Type B pancreatic cell (in vitro differentiated cells): ENCODE measurements around the gene TMEM35B. TPM values are rescaled to one million over a fixed set of nuclear protein-coding genes. Genes with fewer than 3 reads are reported as not detected.

Source experiments
- DNase-seq: peaks from one replicate; pipeline ENCODE4 v3.0.0; 2021; ENCODE audit warnings: mixed read lengths; ENCODE audit not compliant: unreplicated experiment; ENCODE audit errors: extremely low spot score
- H3K27ac Mint-ChIP-seq: 2 replicates; pipeline ENCODE4 v1.8.0; 2021; ENCODE audit warnings: mild to moderate bottlenecking, mixed read lengths
- H3K27me3 Mint-ChIP-seq: 2 replicates; pipeline ENCODE4 v1.8.0; 2021; ENCODE audit warnings: mixed read lengths
- H3K36me3 Mint-ChIP-seq: 2 replicates; pipeline ENCODE4 v1.8.0; 2021; ENCODE audit warnings: mixed read lengths
- H3K4me1 Mint-ChIP-seq: one replicate; pipeline ENCODE4 v1.8.0; 2021; ENCODE audit warnings: mixed read lengths; ENCODE audit not compliant: unreplicated experiment
- H3K4me3 Mint-ChIP-seq: 2 replicates; pipeline ENCODE4 v1.8.0; 2021; ENCODE audit warnings: mild to moderate bottlenecking, mixed read lengths
- H3K9me3 Mint-ChIP-seq: 2 replicates; pipeline ENCODE4 v1.8.0; 2021; ENCODE audit warnings: mixed read lengths
- CTCF ChIP-seq: fragments of 200-600 bp; sonication (generic); conservative IDR thresholded peaks from 2 replicates; pipeline ENCODE4 v1.5.0; 2021; ENCODE audit warnings: antibody characterized with exemption, mild to moderate bottlenecking
- total RNA-seq: library from RNA; stranded (reverse); gene quantifications from 2 replicates; pipeline ENCODE4 v1.2.1, GENCODE V29; 2021; ENCODE audit warnings: low replicate concordance

TMEM35B gene
- total RNA-seq, 1 donor from 2014 or later, result 9.9 TPM

GRCh38 chr1:34982820-34983376, 2.2 kb downstream of the TMEM35B start:
- Mint-ChIP-seq H3K36me3 (no peaks in the 10 kb centered on the region), H3K4me3 (peak overlapping the region; percentile 48), H3K27ac (no peak overlapping the region), H3K27me3 (peaks cover 2% of the 10 kb centered on the region), H3K9me3 (no peaks in the 10 kb centered on the region), H3K4me1 (peaks cover 5% of the 10 kb centered on the region)
- DNase-seq, result no peak
- TF ChIP-seq CTCF, result no peak

- H3K9me3 Mint-ChIP-seq, result no peaks in the 10 kb centered on the region
- no peaks in the 10 kb centered on the region for H3K36me3 Mint-ChIP-seq
- peaks cover 5% of the 10 kb centered on the region for H3K4me1 Mint-ChIP-seq
- H3K27me3 Mint-ChIP-seq, result peaks cover 2% of the 10 kb centered on the region
- H3K4me3 Mint-ChIP-seq, result no peak overlapping the region
- DNase-seq, result no peak
- no peak overlapping the region for H3K27ac Mint-ChIP-seq
- no peak for TF ChIP-seq CTCF
These were observed 4.4 kb downstream of the TMEM35B start for GRCh38 chr1:34980715-34981114.

GRCh38 chr1:34978921-34979320, 6.2 kb downstream of the TMEM35B start:
- H3K36me3 Mint-ChIP-seq, result no peaks in the 10 kb centered on the region
- no peak for DNase-seq
- no peaks in the 10 kb centered on the region for H3K27me3 Mint-ChIP-seq
- no peak overlapping the region for H3K27ac Mint-ChIP-seq
- H3K4me1 Mint-ChIP-seq, result no peaks in the 10 kb centered on the region
- TF ChIP-seq CTCF, result no peak
- H3K9me3 Mint-ChIP-seq, result no peaks in the 10 kb centered on the region
- H3K4me3 Mint-ChIP-seq, result no peak overlapping the region

- Mint-ChIP-seq H3K9me3 (no peaks in the 10 kb centered on the region), H3K27me3 (no peaks in the 10 kb centered on the region), H3K4me1 (no peaks in the 10 kb centered on the region), H3K36me3 (no peaks in the 10 kb centered on the region), H3K4me3 (no peak overlapping the region), H3K27ac (no peak overlapping the region)
- no peak for DNase-seq
- no peak for TF ChIP-seq CTCF
These were observed 7.3 kb downstream of the TMEM35B start for GRCh38 chr1:34977858-34978257.

- H3K9me3 Mint-ChIP-seq, result no peaks in the 10 kb centered on the region
- no peaks in the 10 kb centered on the region for H3K4me1 Mint-ChIP-seq
- TF ChIP-seq CTCF, result no peak
- H3K36me3 Mint-ChIP-seq, result no peaks in the 10 kb centered on the region
- no peak overlapping the region for H3K27ac Mint-ChIP-seq
- H3K4me3 Mint-ChIP-seq, result no peak overlapping the region
- no peaks in the 10 kb centered on the region for H3K27me3 Mint-ChIP-seq
- no peak for DNase-seq
These were observed 8.0 kb downstream of the TMEM35B start for GRCh38 chr1:34977210-34977471.
